OCI-M1 (cell line): ENCODE measurements around the gene GAL3ST2.
A peak's percentile ranks its signal among the peaks of the same experiment; 100 is the strongest.
"Not testable (repeated sequence)": the region's sequence is repeated elsewhere in the genome, so short reads cannot be mapped to it uniquely, and the experiment has no call there.

ENCODE experiments used
- DNase-seq: peaks from one replicate; lab custom pipeline; 2025; lab: John Stamatoyannopoulos, UW

The GAL3ST2 gene

DNA sequence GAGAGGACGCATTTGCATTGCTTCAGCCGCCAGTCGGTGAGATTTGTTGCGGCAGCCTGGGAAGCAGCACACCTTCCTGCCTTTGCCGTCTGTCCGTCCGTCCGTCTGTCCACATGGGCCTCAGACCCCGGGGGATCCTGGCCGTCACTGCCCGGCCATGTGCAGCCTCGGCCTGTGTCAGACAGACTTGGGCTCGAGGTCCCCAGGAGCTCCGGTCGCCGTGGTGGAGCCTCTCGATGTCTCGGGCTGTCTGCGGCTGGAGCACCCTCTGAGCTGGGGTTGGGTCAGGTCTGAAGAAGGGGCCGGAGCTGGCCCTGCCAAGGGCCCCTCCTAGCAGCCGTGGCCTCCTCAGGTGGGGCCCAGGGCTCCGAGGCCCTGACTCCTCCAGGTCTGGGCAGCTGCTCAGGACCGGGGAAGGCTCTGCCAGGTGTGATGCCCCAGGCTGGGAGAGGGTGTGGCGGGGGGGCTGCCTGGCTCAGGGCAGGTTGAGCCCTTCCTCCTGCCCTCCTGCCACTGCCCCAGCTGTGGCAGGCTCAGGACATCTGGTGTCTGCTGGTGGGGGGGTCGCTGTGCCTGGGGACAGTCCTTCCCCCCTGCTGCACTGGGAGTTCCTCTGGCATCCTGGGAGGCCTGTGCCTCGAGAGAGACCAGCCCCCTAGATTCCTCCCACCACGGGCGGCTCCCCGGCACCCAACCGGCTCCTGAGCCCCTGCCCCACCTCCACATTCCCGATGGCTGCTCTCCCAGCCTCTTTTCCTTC is 44.2 kb downstream of the GAL3ST2 start:
- no peak for DNase-seq

DNA sequence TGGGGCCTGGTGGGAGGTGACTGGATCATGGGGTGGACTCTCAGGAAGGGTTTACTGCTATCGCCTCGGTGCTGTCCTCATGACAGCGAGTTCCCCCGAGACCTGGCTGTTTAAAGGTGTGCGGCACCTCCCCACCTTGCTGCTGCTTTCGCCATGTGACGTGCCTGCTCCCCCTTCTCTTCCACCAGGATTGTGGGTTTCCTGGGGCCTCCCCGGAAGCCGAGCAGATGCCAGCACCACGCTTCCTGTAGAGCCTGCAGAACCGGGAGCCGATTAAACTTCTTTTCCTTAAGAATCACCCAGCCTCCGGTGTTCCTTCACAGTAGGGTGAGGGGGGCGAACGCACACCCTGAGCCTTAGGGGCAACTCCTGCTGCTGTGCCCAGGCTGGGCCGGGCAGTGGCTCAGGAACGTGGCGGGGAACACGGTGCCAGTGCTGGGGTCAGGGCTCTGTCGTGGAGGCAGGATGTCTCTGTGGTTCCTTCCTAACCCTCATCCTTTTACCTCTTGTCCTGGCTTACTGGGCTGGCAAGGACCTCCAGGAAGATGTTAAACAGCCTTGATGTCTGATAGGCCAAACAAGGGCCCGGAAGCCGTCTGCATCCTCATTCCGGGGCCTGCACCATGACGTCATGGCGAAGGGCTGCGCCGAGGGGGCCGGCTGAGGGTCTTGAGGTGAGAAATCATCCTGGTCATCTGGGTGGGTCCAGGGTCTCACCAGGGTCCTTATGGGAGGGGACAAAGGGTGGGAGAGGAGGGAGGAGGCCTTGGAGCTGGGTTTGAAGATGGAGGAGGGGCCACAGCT is 45.0 kb downstream of the GAL3ST2 start:
- no peak for DNase-seq

DNA sequence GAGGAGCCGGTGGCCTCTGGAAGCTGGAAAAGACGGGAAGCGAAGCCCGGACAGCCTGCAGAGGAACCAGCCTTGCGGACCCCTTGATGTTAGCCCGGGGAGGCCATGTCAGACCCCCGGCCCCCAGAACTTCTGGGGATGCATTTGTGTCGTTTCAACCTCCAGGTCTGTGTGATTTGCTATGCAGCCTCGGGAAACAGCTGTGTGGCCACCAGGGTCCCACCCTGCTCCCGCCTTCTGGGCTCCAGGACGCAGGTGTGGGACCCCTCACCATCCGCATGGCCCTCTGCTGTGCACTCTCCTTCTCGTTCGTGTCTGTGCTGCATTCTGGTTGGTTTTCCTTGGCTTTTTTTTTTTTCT is 45.6 kb downstream of the GAL3ST2 start:
- no peak for DNase-seq

DNA sequence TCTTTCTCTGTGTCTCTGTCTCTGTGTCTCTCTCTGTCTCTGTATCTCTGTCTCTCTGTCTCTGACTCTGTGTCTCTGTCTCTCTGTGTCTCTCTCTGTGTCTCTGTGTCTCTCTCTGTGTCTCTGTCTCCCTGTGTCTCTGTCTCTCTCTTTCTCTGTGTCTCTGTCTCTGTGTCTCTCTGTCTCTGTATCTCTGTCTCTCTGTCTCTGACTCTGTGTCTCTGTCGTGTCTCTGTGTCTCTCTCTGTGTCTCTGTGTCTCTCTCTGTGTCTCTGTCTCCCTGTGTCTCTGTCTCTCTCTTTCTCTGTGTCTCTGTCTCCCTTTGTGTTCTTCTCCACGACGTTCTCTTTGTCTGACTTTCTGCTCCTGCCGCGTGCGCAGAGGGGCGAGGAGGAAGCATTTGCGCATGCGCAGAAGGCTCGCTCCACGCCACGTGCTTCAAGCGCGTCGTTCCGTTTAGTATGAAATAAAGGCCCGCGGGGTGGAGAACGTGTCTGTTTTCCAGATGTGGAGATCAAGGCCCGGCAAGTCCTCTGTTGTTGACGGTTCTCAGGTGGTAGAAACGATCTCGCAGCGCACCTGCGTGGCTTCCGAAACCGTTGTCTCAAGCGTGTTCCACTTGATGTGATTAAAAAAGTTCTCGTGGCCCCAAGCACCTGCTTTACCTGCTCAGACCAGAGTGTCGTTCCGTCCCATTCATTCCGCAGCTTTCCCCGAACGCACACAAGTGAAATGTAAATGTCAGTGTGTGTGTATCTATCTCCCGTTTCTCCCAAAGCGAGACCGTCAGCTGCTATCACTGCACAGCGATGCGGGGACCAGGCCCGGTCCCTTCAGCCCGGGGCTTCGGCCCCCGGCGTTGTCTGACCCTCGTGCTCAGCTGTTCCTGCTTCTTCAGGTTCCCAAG is 47.2 kb downstream of the GAL3ST2 start:
- DNase-seq: not testable (repeated sequence)

DNA sequence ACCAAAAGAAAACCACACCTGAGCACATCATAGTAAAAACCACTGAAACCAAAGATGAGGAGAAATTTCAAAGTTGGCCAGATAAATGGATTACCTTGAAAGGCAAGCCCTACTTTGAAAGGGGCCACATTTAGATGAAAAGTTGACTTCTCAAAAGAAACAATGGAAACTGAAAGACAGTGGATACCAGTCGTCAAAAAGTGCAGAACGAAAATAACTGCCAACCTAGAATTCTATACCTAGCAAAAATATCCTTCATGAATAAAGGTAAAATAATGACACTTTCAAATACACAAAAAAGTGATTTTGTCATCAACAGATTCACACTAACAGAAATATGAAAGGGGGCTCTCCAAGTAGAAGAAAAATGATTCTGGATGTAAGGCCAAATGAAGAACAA is 50.8 kb downstream of the GAL3ST2 start:
- no peak for DNase-seq

DNA sequence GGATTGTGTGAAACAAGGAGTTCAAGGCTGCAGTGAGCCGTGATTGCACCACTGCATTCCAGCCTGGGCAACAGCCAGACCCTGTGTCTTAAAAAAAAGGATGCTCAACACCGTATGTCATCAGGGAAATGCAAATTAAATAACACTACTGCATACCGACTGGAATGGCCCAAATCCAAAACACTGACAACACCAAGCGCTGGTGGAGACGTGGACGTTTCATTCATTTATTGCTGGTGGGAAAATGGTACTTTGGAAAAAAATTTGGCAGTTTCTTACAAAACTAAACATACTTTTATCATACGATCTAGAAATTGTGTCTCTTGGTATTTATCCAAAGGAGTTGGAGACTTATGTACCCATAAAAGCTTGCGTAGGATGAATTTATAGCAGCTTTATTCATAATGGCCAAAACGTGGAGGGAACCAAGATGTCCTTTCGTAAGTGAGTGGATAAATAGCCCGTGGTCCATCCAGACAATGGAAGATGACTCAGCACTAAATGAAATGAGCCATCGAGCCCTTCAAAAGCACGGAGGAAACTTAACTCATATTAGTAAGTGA is 56.6 kb downstream of the GAL3ST2 start:
- no peak for DNase-seq

DNA sequence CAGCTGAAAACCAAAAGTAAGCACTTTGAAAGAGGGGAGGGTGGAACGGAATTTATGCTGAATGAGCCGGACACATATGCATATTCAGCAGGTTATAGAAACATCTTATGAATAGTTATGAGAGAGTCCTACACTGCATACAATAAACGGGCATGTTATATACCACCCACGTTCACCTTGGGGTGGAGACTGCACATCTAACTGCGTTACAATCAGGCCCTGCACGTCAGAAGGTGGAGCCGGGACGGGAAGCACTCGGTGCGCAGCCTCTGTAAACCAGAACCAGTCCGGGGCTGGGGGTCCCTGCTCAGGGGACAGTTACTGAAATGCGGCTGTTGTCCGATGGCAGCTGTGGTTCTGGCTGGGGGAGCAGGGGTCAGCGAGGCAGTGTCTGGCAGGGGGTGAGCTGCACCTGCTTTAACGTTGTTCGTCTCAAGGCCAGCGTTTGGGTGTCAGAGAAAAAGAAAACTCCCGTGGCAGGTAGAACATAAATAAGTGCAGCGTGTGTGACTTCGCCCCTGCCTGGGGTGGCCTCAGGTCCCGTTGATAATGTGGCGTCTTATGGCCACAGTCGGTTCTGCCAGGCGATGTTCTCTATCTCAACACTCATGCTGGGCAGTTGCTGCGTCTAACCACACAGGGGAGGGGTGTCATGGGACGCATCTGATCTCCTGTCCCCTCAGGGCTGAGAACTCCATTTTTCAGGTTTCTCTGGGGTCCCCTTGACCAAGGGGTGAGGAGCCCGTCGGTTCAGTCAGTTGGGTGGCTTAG is 57.3 kb downstream of the GAL3ST2 start:
- DNase-seq: not testable (repeated sequence)

DNA sequence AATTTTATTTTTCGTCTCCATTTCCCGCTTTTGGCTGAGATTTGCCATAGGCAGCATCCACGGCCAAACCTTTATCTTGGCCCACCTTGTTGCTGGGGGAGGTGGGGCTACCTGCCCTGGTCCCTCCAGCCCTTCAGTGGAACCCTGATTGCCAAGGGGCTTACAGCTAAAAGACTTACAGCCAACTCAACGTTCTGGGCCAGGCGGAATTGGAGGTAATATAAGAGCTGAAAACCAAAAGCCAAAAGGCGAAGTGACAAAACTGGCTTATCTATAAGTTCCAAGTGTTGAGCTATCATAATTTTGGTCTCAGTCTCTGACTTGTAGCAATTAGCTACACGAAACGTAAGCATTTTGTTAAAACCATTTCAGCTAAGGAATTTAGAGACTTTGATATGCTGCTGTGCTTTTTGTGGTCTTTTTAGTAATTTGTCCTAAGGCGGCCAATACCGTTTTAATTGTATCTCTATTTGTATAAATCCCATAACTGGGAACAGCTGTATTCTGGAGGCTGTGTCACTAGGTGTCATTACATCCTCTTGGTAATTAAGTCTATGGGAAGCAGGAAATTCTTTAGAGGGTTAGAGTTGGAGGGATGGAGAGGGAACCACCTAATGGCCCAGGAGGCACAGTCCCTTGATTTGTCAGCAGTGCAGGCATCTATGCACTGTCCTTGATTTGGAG is 58.0 kb downstream of the GAL3ST2 start:
- DNase-seq: peak; percentile 19

DNA sequence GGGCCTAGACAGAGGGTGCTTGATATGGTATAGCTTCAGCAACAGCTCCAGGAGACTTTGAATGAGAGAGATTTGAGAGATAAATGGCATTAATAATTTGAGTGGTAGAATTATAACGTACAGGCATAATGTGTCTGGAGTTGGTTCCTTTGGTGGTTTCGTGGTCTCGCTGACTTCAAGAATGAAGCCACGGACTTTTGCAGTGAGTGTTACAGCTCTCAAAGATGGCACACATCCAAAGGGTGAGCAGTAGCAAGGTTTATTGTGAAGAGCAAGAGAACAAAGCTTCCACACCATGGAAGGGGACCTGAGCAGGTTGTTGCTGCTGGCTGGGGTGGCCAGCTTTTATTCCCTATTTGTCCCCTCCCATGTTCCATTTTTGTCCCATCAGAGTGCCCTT is 59.0 kb downstream of the GAL3ST2 start:
- DNase-seq: no peak

DNA sequence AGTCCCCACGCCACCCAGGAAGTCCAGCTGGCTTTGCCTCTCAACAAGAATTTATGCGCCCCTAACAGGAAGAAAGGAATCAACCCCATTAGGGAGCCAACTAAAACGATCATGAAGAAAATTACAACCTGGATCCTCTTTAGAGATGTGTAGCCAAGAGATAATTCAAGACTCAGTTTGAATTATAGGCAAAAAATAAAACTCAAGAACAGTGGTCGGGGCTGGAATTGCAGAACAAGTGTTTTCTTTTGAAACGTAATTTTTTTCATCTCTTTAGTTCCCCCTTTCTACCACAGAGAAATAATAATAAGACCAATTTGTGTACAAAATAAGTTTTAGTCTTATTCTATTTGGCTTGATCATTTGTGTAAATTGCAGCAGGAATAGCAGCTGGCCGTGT is 59.7 kb downstream of the GAL3ST2 start:
- DNase-seq: no peak

DNA sequence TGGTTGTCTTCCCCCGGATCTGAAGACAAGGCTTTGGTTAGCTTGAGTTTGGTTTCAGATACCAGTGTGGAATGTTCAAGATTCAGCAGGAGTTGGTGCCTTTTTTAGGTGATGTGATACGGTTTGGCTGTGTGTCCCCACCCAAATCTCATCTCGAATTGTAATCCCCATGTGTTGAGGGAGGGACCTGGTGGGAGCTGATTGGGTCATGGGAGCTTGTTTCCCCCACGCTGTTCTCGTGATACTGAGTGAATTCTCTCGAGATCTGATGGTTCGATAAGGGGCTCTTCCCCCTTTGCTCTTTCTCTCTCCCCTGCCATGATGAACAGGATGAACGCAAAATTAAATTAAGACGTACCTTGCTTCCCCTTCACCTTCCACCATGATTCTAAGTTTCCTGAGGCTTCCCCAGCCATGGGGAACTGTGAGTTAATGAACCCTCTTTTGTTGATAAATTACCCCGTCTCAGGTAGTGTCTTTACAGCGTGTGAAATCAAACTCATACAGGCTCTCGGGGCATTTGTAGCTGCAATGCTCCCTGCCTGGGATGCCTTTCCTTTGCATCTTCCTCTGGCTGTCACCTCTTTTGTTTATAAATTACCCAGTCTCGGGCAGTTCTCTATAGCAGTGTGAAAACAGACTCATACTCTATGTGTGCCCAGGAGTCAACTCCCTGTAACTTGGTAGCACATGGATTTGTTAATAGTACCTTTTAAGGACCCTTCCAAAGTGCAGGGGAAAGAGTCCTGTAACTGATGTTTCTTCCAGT is 60.8 kb downstream of the GAL3ST2 start:
- DNase-seq: no peak

DNA sequence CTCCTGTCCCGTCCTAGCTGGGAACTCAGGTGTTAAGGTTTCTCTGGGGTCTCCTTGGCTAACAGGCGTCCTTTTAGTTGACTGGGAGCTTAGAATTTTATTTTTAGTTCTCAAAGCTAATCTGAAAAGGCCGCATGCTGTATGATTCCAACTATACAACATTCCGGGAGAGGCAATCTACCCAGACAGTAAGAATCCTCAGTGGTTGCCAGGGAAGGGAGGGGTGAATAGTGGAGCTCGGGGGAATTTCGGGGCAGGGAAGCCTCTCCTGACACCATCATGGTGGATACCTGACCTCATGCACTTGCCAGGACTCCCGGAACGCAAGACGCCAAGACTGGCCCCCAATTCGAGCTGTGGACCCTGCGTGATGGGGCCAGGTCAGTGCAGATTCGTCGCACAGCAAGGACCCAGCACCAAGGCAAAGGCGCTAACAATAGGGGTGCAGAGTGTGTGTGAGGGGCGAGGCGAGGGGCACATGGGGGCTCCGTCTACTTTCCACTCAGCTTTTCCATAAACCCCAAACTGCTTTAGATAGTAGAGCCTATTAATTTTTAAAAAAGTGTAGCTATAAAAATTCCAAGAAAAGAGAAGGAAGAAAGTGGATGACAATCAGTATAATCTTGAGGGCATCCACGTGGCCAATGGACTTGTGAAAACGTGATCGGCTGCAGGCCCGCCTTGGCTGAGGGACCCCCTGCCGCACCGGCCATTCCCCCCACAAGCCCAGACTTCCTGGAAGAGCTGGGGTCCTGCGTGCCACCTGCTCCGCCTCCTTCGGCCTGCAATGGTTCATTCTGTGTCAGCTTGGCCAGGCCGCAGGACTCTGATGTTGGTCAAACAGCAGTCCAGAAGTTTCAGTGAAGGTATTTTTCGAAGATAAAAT is 64.8 kb downstream of the GAL3ST2 start:
- no peak for DNase-seq

DNA sequence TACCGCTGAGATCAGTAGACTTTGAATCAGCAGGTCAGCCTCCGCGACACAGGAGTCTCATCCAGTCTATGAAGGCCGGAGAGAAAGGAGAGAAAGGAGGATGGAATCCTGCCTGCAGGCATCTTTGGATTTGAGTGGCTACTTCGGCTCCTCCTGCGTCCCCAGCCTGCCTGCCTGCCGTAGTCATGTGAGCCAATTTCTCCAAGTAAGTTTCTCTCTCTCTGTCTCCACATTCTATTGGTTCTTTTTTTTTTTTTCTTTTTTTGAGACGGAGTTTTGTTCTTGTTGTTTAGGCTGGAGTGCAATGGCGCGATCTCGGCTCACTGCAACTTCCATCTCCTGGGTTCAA is 65.4 kb downstream of the GAL3ST2 start:
- DNase-seq: no peak

DNA sequence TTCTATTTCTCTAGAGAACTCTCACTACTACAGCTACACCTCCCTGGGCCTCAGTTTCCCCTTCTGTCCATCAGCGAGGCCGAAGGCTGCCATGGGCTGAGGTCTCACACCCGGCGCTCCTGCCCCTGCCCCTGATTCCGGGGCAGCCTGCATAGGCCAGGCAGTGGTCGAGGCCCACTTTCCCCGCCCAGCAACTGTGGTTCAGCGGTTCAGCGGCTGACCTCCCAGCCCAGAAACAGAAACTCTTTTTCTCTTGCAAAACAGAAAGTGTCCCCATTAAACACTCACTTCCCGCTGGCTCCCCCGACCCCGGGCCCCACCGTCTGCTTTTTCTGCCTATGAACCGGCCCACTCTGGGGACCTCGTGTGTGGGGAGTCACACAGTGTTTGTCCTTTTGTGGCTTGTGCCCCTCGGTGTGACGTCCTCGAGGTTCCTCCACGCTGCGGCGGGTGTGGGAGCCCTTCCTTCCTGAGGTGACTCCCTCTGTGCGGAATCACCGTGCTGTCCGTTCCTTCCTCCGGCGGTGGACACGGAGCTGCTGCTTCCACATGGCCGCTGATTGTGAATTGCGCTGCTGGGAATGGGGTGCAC is 66.1 kb downstream of the GAL3ST2 start:
- DNase-seq: peak; percentile 50

DNA sequence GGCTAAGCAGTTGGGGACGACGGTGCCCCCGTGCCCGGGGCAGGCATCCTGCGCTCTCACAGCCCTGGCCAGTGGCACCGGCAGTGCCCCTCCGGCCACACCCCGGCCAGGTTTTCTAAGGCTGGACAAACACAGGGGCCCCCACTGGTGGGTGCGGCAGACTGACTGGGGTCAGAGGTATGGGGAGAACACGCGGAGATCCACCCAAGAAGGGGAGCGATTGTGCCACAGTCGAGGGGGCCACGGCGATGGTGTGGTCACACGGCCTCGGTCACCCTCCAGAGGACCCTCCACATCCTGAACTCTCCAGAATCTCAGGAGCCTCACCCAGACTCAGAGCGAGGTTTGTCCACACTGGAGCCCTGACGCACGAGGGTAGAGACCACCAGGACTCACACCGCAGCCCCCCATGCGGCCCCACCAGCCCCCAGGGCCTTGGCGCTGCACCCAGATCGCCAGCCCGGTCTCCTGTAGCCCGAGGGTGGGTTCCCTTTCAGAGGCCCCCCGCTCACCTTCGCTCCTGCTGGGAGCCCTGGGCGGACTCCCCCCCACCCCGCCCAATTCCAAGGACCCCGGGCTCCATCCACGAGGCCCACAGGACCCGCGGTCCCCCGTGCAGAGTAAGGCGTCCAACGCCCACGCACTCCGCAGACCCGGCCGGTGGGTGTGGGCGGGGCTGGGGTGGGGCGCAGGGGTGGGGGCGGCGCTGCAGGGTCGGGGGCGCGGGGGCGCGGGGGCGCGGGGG is 66.9 kb downstream of the GAL3ST2 start:
- no peak for DNase-seq

DNA sequence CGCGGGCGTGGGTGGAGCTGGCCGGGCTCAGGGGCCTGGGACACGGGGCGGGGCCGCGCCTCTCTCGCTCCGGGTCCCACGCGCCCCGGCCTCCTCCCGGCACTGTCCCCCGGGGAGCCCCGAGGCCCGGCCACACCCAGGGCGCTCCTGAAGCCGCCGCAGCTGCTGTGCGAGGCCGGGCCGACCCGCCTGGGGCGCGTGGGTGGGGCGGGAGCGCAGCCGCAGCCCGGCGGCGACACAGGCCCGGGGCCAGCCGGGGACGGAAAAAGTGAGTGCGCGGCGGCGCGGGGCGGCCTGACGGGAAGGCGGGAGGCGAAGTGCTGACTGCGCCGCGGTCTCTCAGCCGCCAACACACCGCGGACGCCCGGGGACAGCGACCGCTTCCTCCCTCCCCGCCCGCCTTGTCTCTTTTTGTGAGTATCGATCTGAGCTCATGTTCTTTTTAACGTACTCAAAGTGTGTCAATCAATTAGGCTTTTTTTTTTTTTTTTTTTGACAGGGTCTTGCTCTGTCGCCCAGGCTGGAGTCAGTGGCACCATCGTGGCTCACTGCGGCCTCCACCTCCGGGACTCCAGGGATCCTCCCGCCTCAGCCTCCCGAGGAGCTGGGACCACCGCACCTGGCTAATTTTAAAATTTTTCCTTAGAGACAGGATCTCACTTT is 67.6 kb downstream of the GAL3ST2 start:
- peak; percentile 75 for DNase-seq

DNA sequence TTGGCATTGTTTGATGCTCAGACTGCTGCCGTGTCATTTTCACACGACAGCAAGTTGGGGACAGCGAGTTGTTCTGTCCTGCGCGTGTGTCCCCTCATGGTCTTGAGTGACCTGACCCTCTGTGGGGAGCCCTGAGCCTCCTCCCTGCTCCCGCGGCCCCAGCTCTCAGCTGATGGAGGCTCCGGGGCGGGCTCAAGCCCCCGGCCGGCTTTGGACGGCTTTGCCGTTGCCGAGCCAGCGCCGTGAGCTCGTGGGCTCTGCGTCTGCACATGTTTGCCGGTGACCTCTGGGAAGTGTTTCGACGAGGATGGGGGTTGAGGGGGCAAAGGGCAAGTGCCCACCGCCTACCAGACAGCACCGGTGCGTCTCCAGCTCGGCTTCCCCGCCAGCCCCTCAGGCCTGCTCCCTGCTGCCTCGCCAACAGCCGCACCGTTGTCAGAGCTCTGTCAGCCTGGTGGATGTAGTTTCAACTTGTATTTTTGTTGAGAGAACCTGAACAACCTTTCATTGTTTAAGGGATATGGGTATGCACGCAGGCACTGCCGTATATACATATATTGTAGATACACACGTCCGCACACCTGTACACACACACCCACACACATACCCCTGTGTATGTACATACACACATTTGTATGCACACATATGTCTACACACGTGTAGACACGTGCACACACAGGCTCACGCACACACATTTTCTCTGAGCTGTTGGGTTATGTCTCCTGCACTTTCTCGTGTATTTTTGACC is 68.4 kb downstream of the GAL3ST2 start:
- DNase-seq: no peak
